T follicular helper cell (primary cell): ENCODE measurements around the gene NFAM1.

ENCODE experiments used
- DNase-seq: peaks from one replicate; pipeline ENCODE4 v3.0.0-alpha.2; 2020; ENCODE audit warnings: low read depth

The NFAM1 gene

DNA sequence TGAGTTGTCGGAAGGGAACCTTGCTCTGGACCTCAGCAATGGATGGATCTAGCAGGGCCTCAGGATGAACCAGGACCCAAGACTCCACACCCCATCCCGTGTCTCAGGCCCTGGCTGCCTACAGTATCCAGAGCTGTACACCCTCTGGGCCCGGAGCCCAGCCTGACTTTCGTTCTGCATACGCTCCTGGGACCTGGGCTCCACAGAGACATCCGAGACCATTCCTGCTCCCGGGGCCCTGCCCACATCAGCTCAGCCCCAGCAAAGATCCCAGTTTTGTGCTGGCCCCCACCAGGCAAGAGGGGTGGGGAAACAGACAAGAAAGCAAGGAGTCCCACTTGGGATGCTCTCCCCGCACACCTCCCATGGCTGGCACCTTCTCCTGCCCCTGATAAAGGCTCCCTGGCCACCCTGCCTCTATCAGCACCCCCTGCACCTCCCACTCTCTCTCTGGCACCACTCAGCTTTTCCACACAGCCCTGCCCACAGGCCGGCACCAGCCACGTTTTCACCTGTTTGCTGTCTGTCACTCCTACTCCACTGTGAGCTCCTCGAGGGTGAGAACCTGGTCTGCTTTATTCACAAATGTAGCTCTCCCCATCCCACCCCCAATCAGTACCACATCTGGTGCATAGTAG, 97.2 kb downstream of the NFAM1 start:
- no peak for DNase-seq

DNA sequence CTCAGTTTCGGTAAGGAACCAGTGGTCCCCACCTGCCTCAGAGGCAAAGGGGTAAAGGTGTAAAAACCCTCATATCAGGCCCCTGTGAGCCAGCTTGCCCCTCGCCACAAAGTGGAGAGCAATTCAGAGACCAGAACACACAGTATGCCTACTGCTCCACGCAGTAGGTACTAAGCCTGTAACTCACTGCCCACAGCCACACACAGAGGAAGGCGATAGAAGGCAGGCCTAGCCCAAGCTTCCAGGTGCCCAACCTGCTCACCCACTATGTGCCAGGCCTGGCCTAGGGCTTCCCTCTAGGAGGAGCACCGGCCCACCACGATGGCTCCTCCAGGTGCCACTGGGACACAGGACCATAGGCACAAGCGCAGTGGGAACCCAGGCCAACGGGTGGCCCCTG, 98.7 kb downstream of the NFAM1 start:
- DNase-seq = no peak

DNA sequence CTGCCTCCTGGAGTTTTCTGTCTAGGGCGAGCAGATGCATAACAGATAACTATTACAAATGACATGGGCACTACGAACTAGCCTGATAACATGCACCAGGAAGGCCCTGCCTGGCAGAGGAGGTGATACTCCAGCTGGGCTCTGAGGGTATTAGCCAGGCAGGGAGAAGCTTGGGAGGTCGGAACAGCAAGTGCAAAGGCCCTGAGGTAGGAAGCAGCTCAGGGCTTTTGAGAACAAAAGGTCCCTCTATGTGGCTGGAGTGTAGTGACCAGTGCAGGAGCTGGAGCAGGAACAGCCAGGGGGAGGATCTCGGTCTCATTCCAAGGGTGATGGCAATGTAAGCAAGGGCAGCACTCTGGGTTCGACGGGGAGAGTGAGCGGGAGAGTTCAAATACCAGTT, 100.1 kb downstream of the NFAM1 start:
- no peak for DNase-seq

DNA sequence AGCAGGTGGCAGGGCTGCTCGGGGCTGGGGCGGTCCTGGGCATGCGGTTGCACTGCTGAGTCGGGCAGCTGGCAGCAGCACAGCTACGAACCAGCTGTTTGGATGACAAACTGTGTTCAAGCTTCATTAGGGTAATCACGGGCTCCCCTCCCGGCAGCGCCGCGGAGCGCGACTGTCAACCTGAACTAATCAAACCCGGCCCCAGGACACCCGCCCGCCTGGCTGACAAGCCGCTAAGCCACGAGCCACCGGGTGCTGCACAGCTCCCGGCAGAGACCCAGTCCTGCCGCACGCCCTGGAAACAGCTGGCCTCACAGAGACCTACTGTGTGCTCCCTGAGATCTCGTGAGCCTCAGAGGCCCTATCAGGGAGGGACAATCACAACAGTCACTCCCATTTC, 101.2 kb downstream of the NFAM1 start:
- DNase-seq = no peak
